Heart left ventricle (tissue), 16 donors: ENCODE measurements around the gene B4GALT2. TPM values are rescaled to one million over a fixed set of nuclear protein-coding genes. Genes with fewer than 3 reads are reported as not detected.

Experiments used
- ATAC-seq, 4 donors: fragments of 200-7000 bp; cut with Tn5 transposase; one replicate each; pipeline ENCODE4 v1.9.1; 2020 to 2022; ENCODE audit warnings: moderate library complexity in 4 of 4, mild to moderate bottlenecking in 3 of 4, moderate number of reproducible peaks in 1 of 4
- DNase-seq, 5 donors: peaks; one replicate each; pipeline ENCODE4 v3.0.0-alpha.2; 2020
- H3K27ac ChIP-seq, 12 donors: fragments of 200-600 bp; sonication (generic) in 4 of 12; one replicate each; pipeline versions ENCODE4 v1.5.0 to v1.8.0; 2016 to 2022; ENCODE audit warnings: mild to moderate bottlenecking in 2 of 12
- H3K27me3 ChIP-seq, 9 donors: fragments of 200-600 bp; sonication (generic) in 2 of 9; one replicate each; pipeline versions ENCODE4 v1.5.1 to v1.8.0; 2016 to 2022; ENCODE audit warnings: mild to moderate bottlenecking in 3 of 9
- H3K36me3 ChIP-seq, 9 donors: fragments of 200-600 bp; sonication (generic) in 2 of 9; one replicate each; pipeline versions ENCODE4 v1.5.0 to v1.8.0; 2018 to 2022; ENCODE audit warnings: mild to moderate bottlenecking in 2 of 9
- H3K4me1 ChIP-seq, 12 donors: fragments of 200-600 bp; sonication (generic) in 4 of 12; one replicate each; pipeline versions ENCODE4 v1.5.0 to v1.8.0; 2016 to 2022; ENCODE audit warnings: mild to moderate bottlenecking in 3 of 12
- H3K4me3 ChIP-seq, 12 donors: fragments of 200-600 bp; sonication (generic) in 4 of 12; one replicate each; pipeline versions ENCODE4 v1.5.0 to v1.8.0; 2017 to 2022; ENCODE audit warnings: mild to moderate bottlenecking in 9 of 12, moderate library complexity in 4 of 12
- H3K9me3 ChIP-seq, 12 donors: fragments of 200-600 bp; sonication (generic) in 4 of 12; one replicate each; pipeline versions ENCODE4 v1.5.0 to v1.8.0; 2016 to 2022; ENCODE audit warnings: mild to moderate bottlenecking in 1 of 12
- POLR2A ChIP-seq, 2 donors: fragments of 450-650 bp; IDR thresholded peaks; one replicate each; pipeline ENCODE4 v1.6.1; 2017; ENCODE audit warnings: antibody characterized with exemption in 2 of 2, mild to moderate bottlenecking in 2 of 2, moderate library complexity in 2 of 2
- WGBS, 4 donors: extraction: QIAGEN DNeasy Blood & Tissue Kit in 2 of 4; methylation state at CpG; one replicate each; pipeline versions ENCODE4 v1.1.5 to v1.1.7; 2013 to 2018; 5-methylcytosine and 5-hydroxymethylcytosine counted together
- intact Hi-C, 10 donors: fragments of 100-400 bp; cut with DNase I; formaldehyde crosslinking; loops; one replicate each; pipeline versions ENCODE4 v1.11.1 to v1.14.2; 2022
- polyA plus RNA-seq, 2 donors: library from polyadenylated mRNA; stranded (reverse); fragments of 200-250 nt; gene quantifications; one replicate each; pipeline ENCODE4 v1.2.3, GENCODE V29; 2013
- total RNA-seq, 9 donors: library from RNA; depleted of rRNA in 2 of 9; stranded (reverse); fragments of >200 nt in 2 of 9; fragmentation: NEBNext Ultra II Directional in 3 of 9; extraction: Animal tissue kit (Norgen Biotek cat#: 25700) in 3 of 9; gene quantifications; one replicate each; pipeline versions ENCODE4 v1.1.0 to v1.2.4, GENCODE V29; 2016 to 2023
- TF ChIP-seq, protein P1 (sequence below), 12 donors: fragments of 200-600 bp; sonication (generic) in 4 of 12; IDR thresholded peaks; one replicate each; pipeline versions ENCODE4 v1.5.0 to v1.8.0; 2018 to 2022; ENCODE audit warnings: antibody characterized with exemption in 12 of 12, mild to moderate bottlenecking in 5 of 12
- donor health status: ischemic (EF 13 %, LVEDD 7.1; RV severe dilation, severe dysfunction).
- donor health status: healthy with polysubstance abuse.
- donor health status: DM: no; HTN: yes; CAD: no.
- donor health status: DM: no; HTN: no; CAD: no.
- donor health status: ischemic (EF 25% LVEDD 6.9; RV normal size, moderate dysfunction).
- donor health status: ischemic (EF 25% LVEDD 5.7; RV mildly dilated, moderate dysfunction).
- donor health status: healthy.
- donor health status: DM: yes; HTN: yes; CAD: no.
- donor health status: ischemic (EF 35%, LVEDD 5.7; RV mildly dilated, moderate dysfunction).
- donor health status: nonischemic (EF 11% LVEDD 7.7; RV severe dilation, severe dysfunction).
- donor health status: DM: yes; HTN: yes; CAD: no.
- donor health status: PGD.
- donor health status: ischemic (EF 29% LVEDD 5.4; RV normal size, mild dysfunction).
- donor health status: nonischemic (EF 23%, LVEDD 6.1; RV moderate dilation, normal function).

Gene B4GALT2
- total and polyA plus RNA-seq, 11 donors, result 26.8 to 65.7 (median 40.2) TPM

DNA sequence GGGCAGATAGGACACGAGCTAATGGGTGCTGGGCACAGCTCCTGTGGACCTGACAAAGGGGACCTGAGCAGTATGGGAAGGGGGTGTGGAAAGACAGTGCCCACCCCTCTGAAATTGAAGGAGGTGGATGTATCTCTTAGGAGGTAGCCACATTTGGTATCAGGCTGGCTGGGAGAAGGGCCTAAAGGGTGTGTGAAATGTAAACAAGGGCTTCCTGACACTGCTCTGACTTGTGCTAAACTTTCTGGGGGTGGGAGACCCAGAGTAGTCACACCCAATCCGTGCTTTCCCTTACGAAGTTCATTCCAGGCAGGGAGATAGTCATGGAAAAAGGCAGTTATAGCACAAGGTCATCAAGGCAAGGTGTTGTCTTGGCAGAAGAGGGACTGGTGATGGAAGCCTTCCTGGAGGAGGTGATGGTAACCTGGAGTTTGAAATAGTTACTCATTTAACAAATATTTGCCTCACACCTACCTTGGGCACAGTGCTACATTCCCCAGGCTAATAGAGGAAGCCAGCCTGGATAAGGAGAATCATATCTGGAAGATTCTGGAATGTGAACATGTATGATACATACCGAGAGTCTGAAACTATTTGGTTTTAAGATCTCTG lies 7.1 kb downstream of the B4GALT2 start:
- Histone ChIP-seq H3K9me3 (no peaks in the 10 kb centered on the region), H3K27ac (no peak overlapping the region), H3K4me3 (no peak overlapping the region), H3K27me3 (no peaks in the 10 kb centered on the region), H3K36me3 (peaks cover 0 to 17% (median 4%) of the 10 kb centered on the region in 9 donors), H3K4me1 (peaks cover 0 to 8% (median 7%) of the 10 kb centered on the region in 12 donors)
- ATAC-seq (no peak), DNase-seq (no peak)
- WGBS, 4 donors, result 80 to 91% (median 84%) methylated on average over 4 of the region's 4 CpGs
- intact Hi-C loops, result no loop called here
- TF ChIP-seq, protein P1, sequence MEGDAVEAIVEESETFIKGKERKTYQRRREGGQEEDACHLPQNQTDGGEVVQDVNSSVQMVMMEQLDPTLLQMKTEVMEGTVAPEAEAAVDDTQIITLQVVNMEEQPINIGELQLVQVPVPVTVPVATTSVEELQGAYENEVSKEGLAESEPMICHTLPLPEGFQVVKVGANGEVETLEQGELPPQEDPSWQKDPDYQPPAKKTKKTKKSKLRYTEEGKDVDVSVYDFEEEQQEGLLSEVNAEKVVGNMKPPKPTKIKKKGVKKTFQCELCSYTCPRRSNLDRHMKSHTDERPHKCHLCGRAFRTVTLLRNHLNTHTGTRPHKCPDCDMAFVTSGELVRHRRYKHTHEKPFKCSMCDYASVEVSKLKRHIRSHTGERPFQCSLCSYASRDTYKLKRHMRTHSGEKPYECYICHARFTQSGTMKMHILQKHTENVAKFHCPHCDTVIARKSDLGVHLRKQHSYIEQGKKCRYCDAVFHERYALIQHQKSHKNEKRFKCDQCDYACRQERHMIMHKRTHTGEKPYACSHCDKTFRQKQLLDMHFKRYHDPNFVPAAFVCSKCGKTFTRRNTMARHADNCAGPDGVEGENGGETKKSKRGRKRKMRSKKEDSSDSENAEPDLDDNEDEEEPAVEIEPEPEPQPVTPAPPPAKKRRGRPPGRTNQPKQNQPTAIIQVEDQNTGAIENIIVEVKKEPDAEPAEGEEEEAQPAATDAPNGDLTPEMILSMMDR (IDR thresholded peaks at IDR 0.05), result no peak
- TF ChIP-seq POLR2A (IDR thresholded peaks at IDR 0.05), result no peak

- no peaks in the 10 kb centered on the region for H3K27me3 ChIP-seq
- no peak overlapping the region for H3K27ac ChIP-seq
- ATAC-seq (no peak), DNase-seq (no peak)
- intact Hi-C loops, result no loop called here
- 80 to 87% (median 82%) methylated on average over 6 of the region's 6 CpGs for WGBS, 4 donors
- no peak for TF ChIP-seq POLR2A (IDR thresholded peaks at IDR 0.05)
- TF ChIP-seq, protein P1 (IDR thresholded peaks at IDR 0.05), result no peak
- H3K9me3 ChIP-seq, result no peaks in the 10 kb centered on the region
- peaks cover 0 to 10% (median 7%) of the 10 kb centered on the region in 12 donors for H3K4me1 ChIP-seq
- peaks cover 0 to 12% (median 4%) of the 10 kb centered on the region in 9 donors for H3K36me3 ChIP-seq
- no peak overlapping the region for H3K4me3 ChIP-seq
Observed at GRCh38 chr1:43986712-43987111, 7.7 kb downstream of the B4GALT2 start.

- ATAC-seq (no peak), DNase-seq (no peak)
- WGBS, 4 donors, result 86 to 91% (median 88%) methylated on average over 6 of the region's 6 CpGs
- TF ChIP-seq POLR2A (IDR thresholded peaks at IDR 0.05), result no peak
- TF ChIP-seq, protein P1 (IDR thresholded peaks at IDR 0.05), result no peak
- no peaks in the 10 kb centered on the region for H3K9me3 ChIP-seq
- intact Hi-C loops, result no loop called here
- H3K4me1 ChIP-seq, result peaks cover 0 to 16% (median 9%) of the 10 kb centered on the region in 12 donors
- H3K27me3 ChIP-seq, result no peaks in the 10 kb centered on the region
- H3K36me3 ChIP-seq, result peaks cover 0 to 11% (median 1%) of the 10 kb centered on the region in 9 donors
- H3K4me3 ChIP-seq, result no peak overlapping the region
- no peak overlapping the region for H3K27ac ChIP-seq
Observed at GRCh38 chr1:43987159-43987902, 8.3 kb downstream of the B4GALT2 start.
